Subcutaneous abdominal adipose tissue (tissue), 5 donors: ENCODE measurements around the gene SERINC5.

ENCODE experiments used
- H3K27ac ChIP-seq: one replicate; pipeline ENCODE4 v1.7.0; 2013; ENCODE audit warnings: low read depth, mild to moderate bottlenecking, inconsistent platforms, low read length, moderate library complexity
- H3K27me3 ChIP-seq, 5 donors: one replicate each; pipeline ENCODE4 v1.7.0; 2013; ENCODE audit warnings: low read length in 5 of 5, inconsistent platforms in 1 of 5; ENCODE audit not compliant: control insufficient read depth in 5 of 5, insufficient read depth in 4 of 5
- H3K36me3 ChIP-seq, 5 donors: one replicate each; pipeline ENCODE4 v1.7.0; 2013; ENCODE audit warnings: low read length in 5 of 5; ENCODE audit not compliant: control insufficient read depth in 5 of 5, insufficient read depth in 5 of 5
- H3K4me1 ChIP-seq, 5 donors: one replicate each; pipeline ENCODE4 v1.7.0; 2013; ENCODE audit warnings: low read length in 5 of 5, mild to moderate bottlenecking in 3 of 5, moderate library complexity in 1 of 5; ENCODE audit not compliant: control insufficient read depth in 5 of 5, insufficient read depth in 5 of 5
- H3K4me3 ChIP-seq, 5 donors: one replicate each; pipeline ENCODE4 v1.7.0; 2013; ENCODE audit warnings: low read length in 5 of 5, low read depth in 1 of 5
- H3K9ac ChIP-seq, 5 donors: one replicate each; pipeline ENCODE4 v1.7.0; 2013; ENCODE audit warnings: low read length in 5 of 5, mild to moderate bottlenecking in 4 of 5, moderate library complexity in 3 of 5
- H3K9me3 ChIP-seq, 5 donors: one replicate each; pipeline ENCODE4 v1.7.0; 2013; ENCODE audit warnings: low read length in 5 of 5; ENCODE audit not compliant: control insufficient read depth in 5 of 5
- donor health status: healthy.
- donor health status: healthy.
- donor health status: healthy.
- donor health status: healthy.
- donor health status: healthy.

Gene SERINC5

DNA sequence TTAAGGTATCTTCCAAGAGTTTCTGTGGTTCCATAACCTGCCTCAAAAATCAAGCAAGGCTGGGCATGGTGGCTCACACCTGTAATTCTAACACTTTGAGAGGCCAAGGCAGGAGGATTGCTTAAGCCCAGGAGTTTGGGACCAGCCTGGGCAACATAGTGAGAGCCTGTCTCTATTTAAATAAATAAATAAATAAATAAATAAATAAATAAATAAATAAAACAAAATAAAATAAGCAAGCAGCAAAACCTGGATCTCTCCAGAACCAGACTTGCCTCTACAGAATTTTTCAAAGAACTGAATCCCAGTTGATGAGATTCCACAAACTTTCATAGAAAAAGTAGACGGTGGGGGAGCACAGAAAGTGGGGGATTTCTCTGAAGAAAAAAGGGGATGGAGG is 12.3 kb downstream of the SERINC5 start:
- no peak overlapping the region for H3K27ac ChIP-seq
- peaks cover 6 to 43% (median 40%) of the 10 kb centered on the region in 5 donors for H3K4me1 ChIP-seq

DNA sequence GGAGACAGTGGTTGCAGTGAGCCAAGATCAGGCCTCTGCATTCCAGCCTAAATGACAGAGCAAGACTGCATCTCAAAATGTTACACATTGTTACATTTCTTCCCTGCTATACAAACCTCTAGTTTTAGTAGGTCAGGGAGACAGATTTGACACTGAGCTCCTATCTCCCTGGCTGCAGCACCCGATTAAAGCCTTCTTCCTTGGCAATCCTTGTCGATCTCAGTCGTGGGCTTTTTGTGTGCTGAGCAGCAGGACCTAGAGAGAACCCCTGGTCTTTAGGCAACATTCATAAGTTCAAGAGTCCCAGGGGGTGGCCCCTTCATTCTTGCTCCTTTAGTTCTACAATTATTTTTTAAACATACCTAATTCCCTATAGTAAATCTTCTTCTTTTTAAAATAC is 13.0 kb downstream of the SERINC5 start:
- Histone ChIP-seq H3K4me1 (peaks cover 6 to 44% (median 40%) of the 10 kb centered on the region in 5 donors), H3K27me3 (no peaks in the 10 kb centered on the region), H3K27ac (no peak overlapping the region), H3K36me3 (peaks cover 0 to 2% (median 0%) of the 10 kb centered on the region in 5 donors), H3K4me3 (no peak overlapping the region), H3K9me3 (peaks cover 0 to 5% (median 0%) of the 10 kb centered on the region in 5 donors), H3K9ac (no peak overlapping the region)

More for the DNA sequence above, 12.3 kb downstream of the SERINC5 start:
- Histone ChIP-seq H3K36me3 (peaks cover 0 to 2% (median 0%) of the 10 kb centered on the region in 5 donors), H3K9ac (no peak overlapping the region), H3K27me3 (no peaks in the 10 kb centered on the region), H3K9me3 (peaks cover 0 to 5% (median 0%) of the 10 kb centered on the region in 5 donors), H3K4me3 (no peak overlapping the region)

DNA sequence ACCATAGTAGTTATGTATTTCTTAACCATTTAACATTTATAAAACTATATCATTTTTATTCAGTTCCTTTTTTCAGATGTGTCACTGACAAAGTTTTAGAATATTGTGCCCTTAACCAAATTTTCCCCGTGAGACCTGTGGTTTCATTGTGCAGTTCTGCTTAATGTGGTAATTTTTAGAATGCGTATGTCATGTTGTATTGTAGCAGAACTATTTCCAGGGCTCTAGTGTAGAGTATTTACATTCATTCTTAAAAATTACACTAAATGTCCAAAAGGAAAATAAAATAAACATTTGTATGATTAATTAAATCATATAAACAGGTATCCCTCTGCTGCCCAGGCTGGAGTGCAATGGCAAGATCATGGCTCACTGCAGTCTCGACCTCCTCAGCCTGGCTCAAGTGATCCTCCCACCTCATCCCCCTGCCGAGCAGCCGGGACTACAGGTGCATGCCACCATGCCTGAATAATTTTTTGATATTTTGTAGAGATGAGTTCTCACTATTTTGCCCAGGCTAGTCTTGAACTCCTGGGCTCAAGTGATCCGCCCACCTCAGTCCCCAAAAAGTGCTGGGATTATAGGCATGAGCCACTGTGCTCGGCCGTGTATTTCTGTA is 15.4 kb downstream of the SERINC5 start:
- H3K9me3 ChIP-seq: peaks cover 0 to 5% (median 0%) of the 10 kb centered on the region in 5 donors
- no peak overlapping the region for H3K4me3 ChIP-seq
- H3K36me3 ChIP-seq: peaks cover 0 to 2% (median 0%) of the 10 kb centered on the region in 5 donors
- H3K27ac ChIP-seq: no peak overlapping the region
- peaks cover 2 to 24% (median 19%) of the 10 kb centered on the region in 5 donors for H3K4me1 ChIP-seq
- H3K9ac ChIP-seq: no peak overlapping the region
- H3K27me3 ChIP-seq: no peaks in the 10 kb centered on the region

DNA sequence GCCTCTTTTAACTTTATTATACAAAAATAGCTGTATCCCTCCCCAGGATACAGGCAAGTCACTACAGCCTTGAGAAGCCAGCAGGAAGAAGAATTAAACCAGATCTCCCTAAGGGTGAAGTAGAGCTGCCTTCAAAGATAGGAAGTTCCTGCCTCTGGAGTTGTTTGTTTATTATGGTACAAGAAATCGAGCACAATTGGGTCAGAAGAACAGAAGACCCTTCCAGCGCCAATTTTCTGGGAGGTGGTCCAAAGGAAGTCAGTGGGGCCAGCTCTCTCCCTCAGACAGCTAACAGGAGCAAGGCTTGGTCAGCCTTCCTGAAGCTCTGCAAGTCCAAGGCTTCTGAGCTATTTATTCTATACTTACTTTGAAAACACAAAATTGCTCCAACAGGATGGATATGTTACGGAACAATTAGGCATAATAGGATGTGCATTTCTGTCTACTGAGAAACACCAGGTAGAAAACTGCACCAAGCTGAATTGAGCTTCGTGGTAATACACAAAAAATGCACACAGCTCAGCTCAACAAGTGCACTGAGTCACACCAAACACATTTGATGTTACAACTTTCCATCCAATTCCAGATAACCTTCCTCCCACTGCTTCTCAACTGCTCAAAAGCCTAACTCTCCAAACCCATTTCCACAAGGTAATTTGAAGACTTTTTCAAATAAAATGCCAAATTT is 16.0 kb downstream of the SERINC5 start:
- peaks cover 0 to 2% (median 0%) of the 10 kb centered on the region in 5 donors for H3K36me3 ChIP-seq

DNA sequence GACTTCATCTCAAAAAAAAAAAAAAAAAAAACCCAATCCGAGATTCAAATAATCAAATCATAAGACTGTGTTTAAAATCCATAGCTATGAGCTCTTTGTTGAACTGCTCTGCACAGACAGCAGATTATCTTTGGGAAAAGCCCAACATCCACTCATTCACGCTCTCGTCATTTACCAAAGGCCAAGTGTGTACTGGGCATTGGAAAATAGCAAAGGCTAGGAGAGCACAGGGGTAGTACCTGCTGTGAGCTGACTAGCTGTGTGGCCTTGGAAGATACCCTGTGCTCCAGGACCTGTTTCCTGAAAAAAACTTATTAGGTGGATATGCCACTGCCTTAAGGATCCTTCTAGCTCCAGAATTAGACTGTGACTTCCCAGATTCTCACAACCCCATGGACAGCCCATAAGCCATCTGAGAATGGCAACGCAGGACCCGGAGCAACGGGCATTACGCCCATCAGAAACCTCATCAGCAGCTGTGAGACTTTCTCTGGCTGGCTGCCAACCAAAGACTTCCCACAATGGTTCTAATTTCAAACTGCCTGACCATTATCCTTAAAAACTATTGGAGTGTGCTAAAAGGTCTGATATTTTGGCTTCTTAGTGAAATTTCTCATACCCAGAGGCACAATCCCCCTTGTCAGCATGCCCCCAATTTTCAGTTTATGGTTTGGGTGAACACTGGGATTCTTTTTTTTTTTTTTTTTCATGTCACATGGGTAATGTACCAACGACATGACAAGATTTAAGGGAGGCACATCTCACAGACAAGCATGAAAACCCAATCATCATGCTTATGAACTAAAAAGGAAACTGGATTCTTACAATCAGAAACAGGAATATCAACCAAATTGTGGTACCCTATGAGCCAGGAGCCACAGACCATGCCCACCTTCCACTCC is 16.8 kb downstream of the SERINC5 start:
- Histone ChIP-seq H3K9me3 (peaks cover 0 to 5% (median 0%) of the 10 kb centered on the region in 5 donors), H3K4me3 (peak overlapping the region in 1 of 5 donors; percentile 34), H3K36me3 (peaks cover 0 to 2% (median 0%) of the 10 kb centered on the region in 5 donors), H3K27ac (peak overlapping the region; percentile 8), H3K27me3 (no peaks in the 10 kb centered on the region), H3K4me1 (peaks cover 2 to 24% (median 19%) of the 10 kb centered on the region in 5 donors), H3K9ac (no peak overlapping the region)

More for the DNA sequence above, 16.0 kb downstream of the SERINC5 start:
- H3K4me1 ChIP-seq: peaks cover 2 to 24% (median 19%) of the 10 kb centered on the region in 5 donors
- H3K4me3 ChIP-seq: peak overlapping the region in 1 of 5 donors; percentile 34
- peak overlapping the region; percentile 8 for H3K27ac ChIP-seq
- H3K9me3 ChIP-seq: peaks cover 0 to 5% (median 0%) of the 10 kb centered on the region in 5 donors
- no peak overlapping the region for H3K9ac ChIP-seq
- H3K27me3 ChIP-seq: no peaks in the 10 kb centered on the region

DNA sequence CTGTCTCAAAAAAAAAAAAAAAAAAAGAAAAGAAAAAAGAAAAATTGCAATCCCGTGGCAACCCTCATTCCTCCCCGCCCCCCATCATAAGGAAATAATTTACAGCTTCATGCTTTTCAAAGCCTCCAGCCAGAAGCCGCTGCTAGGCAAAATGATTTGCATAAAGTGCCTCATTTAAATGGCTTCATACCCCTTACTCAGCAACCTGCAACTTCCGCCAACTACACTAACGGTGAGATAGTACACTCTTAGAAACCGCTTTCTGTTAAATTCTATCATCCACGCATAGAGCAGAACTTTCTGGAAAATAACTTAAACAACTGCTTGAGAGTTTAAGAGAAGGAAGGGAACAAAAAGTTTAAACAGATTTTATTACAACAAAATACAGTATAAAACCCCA is 17.8 kb downstream of the SERINC5 start:
- H3K9me3 ChIP-seq: peaks cover 0 to 5% (median 0%) of the 10 kb centered on the region in 5 donors
- H3K27ac ChIP-seq: no peak overlapping the region
- H3K9ac ChIP-seq: no peak overlapping the region
- H3K27me3 ChIP-seq: no peaks in the 10 kb centered on the region
- peaks cover 0 to 2% (median 0%) of the 10 kb centered on the region in 5 donors for H3K36me3 ChIP-seq
- no peak overlapping the region for H3K4me3 ChIP-seq
- peaks cover 2 to 24% (median 19%) of the 10 kb centered on the region in 5 donors for H3K4me1 ChIP-seq

DNA sequence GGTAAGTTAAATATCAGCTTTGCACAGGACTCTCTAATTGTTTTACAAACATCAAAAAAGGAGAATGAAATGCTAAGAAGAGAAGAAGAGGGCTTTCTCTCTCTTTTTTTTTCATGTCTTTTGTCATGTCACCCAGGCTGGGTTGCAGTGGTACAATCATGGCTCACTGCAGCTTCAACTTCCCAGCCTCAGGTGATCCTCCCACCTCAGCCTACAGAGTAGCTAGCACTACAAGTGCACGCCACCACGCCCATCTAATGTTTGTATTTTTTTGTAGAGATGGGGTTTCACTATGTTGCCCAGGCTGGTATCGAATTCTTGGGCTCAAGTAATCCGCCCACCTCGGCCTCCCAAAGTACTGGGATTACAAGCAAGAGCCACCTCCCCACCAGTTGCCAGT is 18.6 kb downstream of the SERINC5 start:
- H3K4me1 ChIP-seq: peaks cover 2 to 24% (median 19%) of the 10 kb centered on the region in 5 donors
- no peak overlapping the region for H3K27ac ChIP-seq
- no peak overlapping the region for H3K4me3 ChIP-seq
- H3K27me3 ChIP-seq: no peaks in the 10 kb centered on the region
- no peaks in the 10 kb centered on the region for H3K9me3 ChIP-seq
- H3K36me3 ChIP-seq: peaks cover 0 to 2% (median 0%) of the 10 kb centered on the region in 5 donors
- no peak overlapping the region for H3K9ac ChIP-seq

DNA sequence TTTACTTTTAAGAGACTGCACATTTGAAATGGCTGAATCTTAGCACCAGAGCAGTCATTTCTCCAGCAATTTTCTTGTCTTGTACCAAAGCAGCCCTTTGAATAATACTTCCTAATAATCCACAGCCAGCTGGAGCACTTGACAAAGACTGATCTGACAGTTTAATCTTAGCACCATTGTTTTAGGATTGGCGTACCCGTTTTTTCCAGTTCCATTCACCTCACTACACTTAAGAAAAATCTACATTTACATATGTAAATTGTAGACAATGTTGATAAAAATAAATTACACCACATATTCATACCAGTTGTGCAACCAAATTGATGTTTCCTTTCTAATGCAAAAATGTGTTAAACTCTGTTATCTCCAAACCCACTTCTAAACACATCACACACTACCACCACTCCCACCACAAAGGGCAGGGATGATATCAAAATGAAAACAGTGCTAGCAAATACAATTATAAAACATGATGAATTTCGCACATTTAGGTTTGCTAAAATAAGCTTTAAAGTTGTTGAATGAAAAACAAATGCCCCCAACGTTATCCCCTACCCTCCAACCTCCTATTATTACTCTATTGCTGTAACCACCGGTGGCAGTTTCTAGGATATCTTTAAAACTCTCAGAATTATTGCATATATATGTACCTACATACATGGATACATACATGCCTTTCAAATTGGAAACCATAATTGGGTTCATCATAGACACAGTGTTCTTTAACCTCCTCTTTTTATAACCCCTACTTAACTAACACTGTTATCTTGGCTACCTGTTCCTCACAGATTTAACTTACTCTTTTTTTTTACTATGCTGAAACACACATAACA is 21.5 kb downstream of the SERINC5 start:
- Histone ChIP-seq H3K27me3 (no peaks in the 10 kb centered on the region), H3K4me3 (no peak overlapping the region), H3K9me3 (no peaks in the 10 kb centered on the region), H3K4me1 (peaks cover 2 to 18% (median 13%) of the 10 kb centered on the region in 5 donors), H3K27ac (no peak overlapping the region), H3K9ac (no peak overlapping the region), H3K36me3 (no peaks in the 10 kb centered on the region)

DNA sequence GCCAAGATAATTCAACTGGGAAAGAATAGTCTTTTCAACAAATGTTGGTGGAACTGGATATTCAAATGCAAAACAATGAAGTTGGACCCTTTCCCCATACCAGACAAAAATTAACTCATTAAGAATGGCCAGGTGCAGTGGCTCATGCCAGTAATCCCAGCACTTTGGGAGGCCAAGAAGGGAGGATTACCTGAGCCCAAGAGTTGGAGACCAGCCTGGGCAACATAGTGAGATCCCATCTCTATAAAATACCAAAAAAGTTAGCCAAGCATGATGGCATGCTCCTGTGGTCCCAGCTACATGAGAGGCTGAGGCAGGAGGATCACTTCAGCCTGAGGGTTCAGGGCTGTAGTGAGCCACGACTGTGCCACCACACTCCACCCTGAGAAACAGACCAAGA is 24.2 kb downstream of the SERINC5 start:
- H3K9me3 ChIP-seq: no peaks in the 10 kb centered on the region
- H3K27ac ChIP-seq: no peak overlapping the region
- H3K4me1 ChIP-seq: peaks cover 0 to 8% (median 6%) of the 10 kb centered on the region in 5 donors
- H3K9ac ChIP-seq: no peak overlapping the region
- no peak overlapping the region for H3K4me3 ChIP-seq
- H3K27me3 ChIP-seq: no peaks in the 10 kb centered on the region
- no peaks in the 10 kb centered on the region for H3K36me3 ChIP-seq
